ENCODE measurements around the gene EDAR. TPM values are rescaled to one million over a fixed set of nuclear protein-coding genes. Genes with fewer than 3 reads are reported as not detected.

Gene EDAR
- total RNA-seq, 2 experiments from 2014 or later: 0.31 to 0.36 TPM

DNA sequence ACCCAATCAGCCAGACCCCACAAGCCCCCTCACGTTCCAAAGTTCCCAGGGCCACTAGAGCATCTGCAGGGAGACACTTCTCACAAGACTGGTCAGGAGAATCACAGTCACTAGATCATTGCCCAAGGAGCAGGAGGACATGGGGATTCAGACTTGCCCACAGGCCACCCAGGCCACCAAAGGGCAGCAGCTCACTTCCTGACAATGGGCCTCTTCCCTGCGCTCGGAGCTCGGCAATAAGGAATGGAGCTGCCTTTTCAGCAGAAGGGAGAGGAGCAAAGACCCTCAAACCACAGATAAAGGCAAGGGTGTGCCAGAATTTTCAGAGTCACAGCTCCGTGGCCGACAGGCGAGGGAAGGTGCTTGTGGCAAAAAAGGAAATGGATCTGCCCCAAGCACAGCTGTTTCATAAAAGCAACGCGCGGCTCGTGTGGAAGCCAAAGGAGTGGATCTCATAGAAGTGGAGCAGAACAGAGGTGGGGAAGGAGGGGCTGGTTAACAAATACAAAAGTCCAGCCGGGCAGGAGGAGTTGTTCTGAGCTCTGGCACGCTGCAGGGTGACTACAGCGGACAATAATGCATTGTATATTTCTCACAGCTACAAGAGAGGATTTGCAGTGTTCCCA lies 72.1 kb downstream of the EDAR start:
- intact Hi-C loops (cut with micrococcal nuclease): no loop called here
- no peaks in the 10 kb centered on the region for H3K9me3 Mint-ChIP-seq
- no peaks in the 10 kb centered on the region for H3K36me3 Mint-ChIP-seq
- ChIA-PET CTCF (no interaction called here), POLR2A (no interaction called here)
- no peak overlapping the region for H3K4me3 Mint-ChIP-seq
- no peak overlapping the region for H3K27ac Mint-ChIP-seq
- no peaks in the 10 kb centered on the region for H3K4me1 Mint-ChIP-seq (ENCODE audit: low read depth)
- no peaks in the 10 kb centered on the region for H3K27me3 Mint-ChIP-seq
- DNase-seq: no peak

GRCh38 chr2:108916122-108916795 lies 72.8 kb downstream of the EDAR start:
- ChIA-PET POLR2A (no interaction called here), CTCF (interaction anchor here (1.0 kb wide), 1 partner anchor 13 kb away, joined by 3 read pairs; no protein-coding TSS in a partner anchor)
- Mint-ChIP-seq H3K4me1 (ENCODE audit: low read depth) (no peaks in the 10 kb centered on the region), H3K9me3 (no peaks in the 10 kb centered on the region), H3K27me3 (no peaks in the 10 kb centered on the region), H3K4me3 (no peak overlapping the region), H3K36me3 (no peaks in the 10 kb centered on the region), H3K27ac (no peak overlapping the region)
- intact Hi-C loops (cut with micrococcal nuclease): no loop called here
- DNase-seq: no peak

DNA sequence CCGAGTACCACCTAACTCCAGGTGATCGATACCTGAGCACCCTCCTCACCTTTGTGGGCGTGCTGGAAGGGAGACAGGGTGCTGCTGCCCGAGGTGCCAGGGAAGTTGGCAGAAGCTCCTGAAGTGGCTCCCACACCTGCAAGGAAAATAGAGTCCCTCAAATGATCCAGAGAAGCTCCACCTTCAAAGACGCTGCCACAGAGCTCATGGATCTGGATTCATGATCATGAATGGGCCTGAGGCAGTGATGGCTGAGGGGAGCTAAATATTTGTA lies 76.5 kb downstream of the EDAR start:
- Mint-ChIP-seq H3K36me3 (no peaks in the 10 kb centered on the region), H3K27ac (no peak overlapping the region), H3K4me1 (ENCODE audit: low read depth) (no peaks in the 10 kb centered on the region), H3K4me3 (no peak overlapping the region), H3K27me3 (no peaks in the 10 kb centered on the region), H3K9me3 (no peaks in the 10 kb centered on the region)
- intact Hi-C loops (cut with micrococcal nuclease): no loop called here
- CTCF ChIA-PET: interaction anchor here (0.6 kb wide), 1 partner anchor 628 kb away, joined by 3 read pairs; no protein-coding TSS in a partner anchor
- no peak for DNase-seq
- POLR2A ChIA-PET: no interaction called here

DNA sequence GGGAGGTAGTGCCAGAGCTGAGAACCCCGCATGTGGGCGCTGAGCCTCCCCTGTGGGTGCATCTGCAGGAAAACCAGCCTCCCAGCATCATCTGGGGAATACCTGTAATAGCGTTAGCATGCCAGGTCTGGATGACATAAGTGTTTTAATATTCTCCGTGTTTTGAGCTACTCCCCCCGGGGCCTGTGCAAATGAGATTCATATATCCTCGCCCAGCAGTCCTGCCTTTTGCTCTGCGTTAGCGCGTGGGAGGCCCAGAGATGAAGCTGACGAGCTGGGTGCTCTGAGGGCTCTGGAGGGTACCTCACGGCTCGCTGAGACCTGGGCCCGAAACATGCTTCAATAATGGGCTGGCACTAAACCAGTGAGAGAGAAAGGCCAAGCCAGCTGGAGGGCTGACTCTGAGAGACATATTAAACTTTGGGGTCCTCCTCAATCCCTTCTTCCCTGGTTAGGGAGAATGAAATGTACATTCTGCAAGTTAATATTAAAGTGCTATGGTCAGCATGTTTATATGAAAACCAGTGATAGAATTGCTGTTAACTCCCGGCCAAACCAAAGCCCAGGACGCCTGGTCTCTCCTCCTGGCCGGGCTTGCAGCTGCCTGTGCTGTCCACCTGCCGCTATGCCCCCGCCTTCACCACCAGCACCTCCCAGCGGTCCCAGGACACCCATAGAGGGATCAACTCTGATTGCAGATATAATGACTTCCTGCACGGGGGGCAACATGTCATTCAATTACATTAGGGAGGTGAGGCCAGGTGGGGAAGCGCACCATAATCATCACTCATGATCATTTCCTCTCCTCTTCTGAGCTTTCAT lies 77.0 kb downstream of the EDAR start:
- H3K4me1 Mint-ChIP-seq (ENCODE audit: low read depth): no peaks in the 10 kb centered on the region
- H3K27me3 Mint-ChIP-seq: no peaks in the 10 kb centered on the region
- no peak overlapping the region for H3K27ac Mint-ChIP-seq
- intact Hi-C loops (cut with micrococcal nuclease): no loop called here
- H3K36me3 Mint-ChIP-seq: no peaks in the 10 kb centered on the region
- CTCF ChIA-PET: no interaction called here
- no peak overlapping the region for H3K4me3 Mint-ChIP-seq
- DNase-seq: no peak
- POLR2A ChIA-PET: no interaction called here
- H3K9me3 Mint-ChIP-seq: no peaks in the 10 kb centered on the region

- intact Hi-C loops (cut with micrococcal nuclease): no loop called here
- no peak overlapping the region for H3K27ac Mint-ChIP-seq
- H3K4me3 Mint-ChIP-seq: no peak overlapping the region
- no peaks in the 10 kb centered on the region for H3K4me1 Mint-ChIP-seq (ENCODE audit: low read depth)
- no peaks in the 10 kb centered on the region for H3K27me3 Mint-ChIP-seq
- DNase-seq: no peak
- no peaks in the 10 kb centered on the region for H3K36me3 Mint-ChIP-seq
- ChIA-PET CTCF (no interaction called here), POLR2A (no interaction called here)
- no peaks in the 10 kb centered on the region for H3K9me3 Mint-ChIP-seq
Observed at GRCh38 chr2:108911401-108911800, 77.6 kb downstream of the EDAR start.

GRCh38 chr2:108910541-108911396 lies 78.3 kb downstream of the EDAR start:
- H3K36me3 Mint-ChIP-seq: no peaks in the 10 kb centered on the region
- H3K4me1 Mint-ChIP-seq (ENCODE audit: low read depth): no peaks in the 10 kb centered on the region
- ChIA-PET POLR2A (no interaction called here), CTCF (no interaction called here)
- DNase-seq: no peak
- no peaks in the 10 kb centered on the region for H3K27me3 Mint-ChIP-seq
- no peak overlapping the region for H3K4me3 Mint-ChIP-seq
- intact Hi-C loops (cut with micrococcal nuclease): no loop called here
- H3K27ac Mint-ChIP-seq: no peak overlapping the region
- H3K9me3 Mint-ChIP-seq: no peaks in the 10 kb centered on the region

- Mint-ChIP-seq H3K36me3 (no peaks in the 10 kb centered on the region), H3K4me3 (no peak overlapping the region), H3K27ac (no peak overlapping the region), H3K4me1 (ENCODE audit: low read depth) (no peaks in the 10 kb centered on the region), H3K27me3 (no peaks in the 10 kb centered on the region), H3K9me3 (no peaks in the 10 kb centered on the region)
- intact Hi-C loops (cut with micrococcal nuclease): no loop called here
- ChIA-PET CTCF (no interaction called here), POLR2A (no interaction called here)
- DNase-seq: no peak
Observed at GRCh38 chr2:108910011-108910431, 79.0 kb downstream of the EDAR start.

- Mint-ChIP-seq H3K36me3 (no peaks in the 10 kb centered on the region), H3K4me1 (ENCODE audit: low read depth) (no peaks in the 10 kb centered on the region), H3K27ac (no peak overlapping the region), H3K27me3 (no peaks in the 10 kb centered on the region), H3K9me3 (no peaks in the 10 kb centered on the region), H3K4me3 (no peak overlapping the region)
- DNase-seq: no peak
- CTCF ChIA-PET: no interaction called here
- intact Hi-C loops (cut with micrococcal nuclease): no loop called here
- POLR2A ChIA-PET: no interaction called here
Observed at GRCh38 chr2:108909275-108909823, 79.7 kb downstream of the EDAR start.

DNA sequence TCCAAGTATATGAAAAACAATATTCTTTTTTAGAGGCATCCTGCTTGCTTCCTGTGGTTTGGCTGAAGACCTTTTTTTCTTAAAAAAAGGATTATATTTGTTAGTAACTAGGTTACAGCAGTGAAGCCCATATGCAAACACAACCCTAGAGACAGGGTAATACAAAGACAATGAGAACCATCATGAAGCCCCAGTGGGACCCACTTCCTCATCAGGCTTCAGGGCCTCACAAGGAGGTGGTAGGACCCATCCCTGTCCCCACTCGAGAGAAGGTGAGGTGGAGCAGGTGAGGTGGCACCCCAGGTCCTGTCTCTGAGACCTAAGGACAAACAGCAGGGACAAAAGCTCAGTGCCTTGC lies 80.3 kb downstream of the EDAR start:
- CTCF ChIA-PET: no interaction called here
- intact Hi-C loops (cut with micrococcal nuclease): no loop called here
- no peak overlapping the region for H3K27ac Mint-ChIP-seq
- no peak for DNase-seq
- H3K27me3 Mint-ChIP-seq: no peaks in the 10 kb centered on the region
- H3K9me3 Mint-ChIP-seq: no peaks in the 10 kb centered on the region
- no peak overlapping the region for H3K4me3 Mint-ChIP-seq
- H3K36me3 Mint-ChIP-seq: no peaks in the 10 kb centered on the region
- POLR2A ChIA-PET: no interaction called here
- no peaks in the 10 kb centered on the region for H3K4me1 Mint-ChIP-seq (ENCODE audit: low read depth)

- intact Hi-C loops (cut with micrococcal nuclease): no loop called here
- H3K36me3 Mint-ChIP-seq: peaks cover 1% of the 10 kb centered on the region
- CTCF ChIA-PET: no interaction called here
Observed at GRCh38 chr2:108907822-108908712, 81.0 kb downstream of the EDAR start.

DNA sequence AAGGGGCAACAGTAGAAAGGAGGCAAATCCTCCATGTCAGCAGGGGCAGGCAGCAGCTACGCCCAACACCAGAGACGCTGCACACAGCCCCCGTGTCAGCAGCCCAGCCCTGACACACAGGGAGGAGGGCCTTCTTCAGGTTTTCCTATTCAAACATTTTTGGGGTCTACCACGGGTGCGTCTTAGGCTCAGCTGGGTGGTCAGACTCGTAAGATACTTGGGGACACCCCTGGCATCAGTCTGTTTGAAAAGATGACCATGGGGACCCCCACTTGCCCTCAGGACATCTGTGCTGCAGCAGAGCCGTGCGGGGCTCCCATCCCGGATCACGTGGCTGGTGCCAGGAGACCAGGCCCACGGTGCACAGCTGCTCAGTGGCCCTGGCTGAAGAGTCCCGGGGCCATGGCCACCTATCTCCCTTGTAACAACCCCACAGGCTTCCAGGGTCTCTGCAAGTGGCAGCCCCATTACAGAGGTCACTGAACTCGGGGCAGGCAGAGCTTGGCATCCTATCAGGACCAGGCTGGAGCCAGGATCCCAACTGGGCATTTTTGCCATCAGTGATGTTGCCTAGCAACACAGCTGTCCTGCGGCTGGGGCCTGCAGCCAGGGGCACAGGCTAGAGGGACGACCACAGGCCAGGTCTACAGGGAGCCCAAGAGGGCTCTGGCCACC lies 82.5 kb downstream of the EDAR start:
- peaks cover 5% of the 10 kb centered on the region for H3K36me3 Mint-ChIP-seq
- no peaks in the 10 kb centered on the region for H3K4me1 Mint-ChIP-seq (ENCODE audit: low read depth)
- intact Hi-C loops (cut with micrococcal nuclease): no loop called here
- POLR2A ChIA-PET: no interaction called here
- CTCF ChIA-PET: interaction anchor here (1.7 kb wide), 1 partner anchor 82 kb away, joined by 4 read pairs; the partner anchor contains the start of gene EDAR
- H3K9me3 Mint-ChIP-seq: no peaks in the 10 kb centered on the region
- H3K4me3 Mint-ChIP-seq: no peak overlapping the region
- no peaks in the 10 kb centered on the region for H3K27me3 Mint-ChIP-seq
- no peak for DNase-seq
- H3K27ac Mint-ChIP-seq: no peak overlapping the region

More at GRCh38 chr2:108907822-108908712, 81.0 kb downstream of the EDAR start:
- Mint-ChIP-seq H3K27me3 (no peaks in the 10 kb centered on the region), H3K4me3 (no peak overlapping the region), H3K9me3 (no peaks in the 10 kb centered on the region), H3K4me1 (ENCODE audit: low read depth) (no peaks in the 10 kb centered on the region), H3K27ac (no peak overlapping the region)
- POLR2A ChIA-PET: no interaction called here
- no peak for DNase-seq

Data from activated CD4-positive, alpha-beta memory T cell treated with anti-CD3 and anti-CD28 coated beads for 36 hours (primary cell).